Activated CD4-positive, alpha-beta T cell treated with anti-CD3 and anti-CD28 coated beads, Interleukin-2, amount 10 ng/mL, durations not matched to agents 7 days and 5 days (primary cell): ENCODE data around the gene ARPC5. TPM values are rescaled to one million over a fixed set of nuclear protein-coding genes. Genes with fewer than 3 reads are reported as not detected.
"Not testable (repeated sequence)": the region's sequence is repeated elsewhere in the genome, so short reads cannot be mapped to it uniquely, and the experiment has no call there.

ENCODE experiments used
- CTCF ChIA-PET: fragments of 350-600 bp; sonication (Branson Sonifier 250); formaldehyde crosslinking; loops from one replicate; lab custom pipeline; 2021; ENCODE audit warnings: antibody characterized with exemption; lab: Charles Lee
- POLR2A ChIA-PET: fragments of 350-600 bp; sonication (Branson Sonifier 250); formaldehyde crosslinking; loops from one replicate; lab custom pipeline; 2021; ENCODE audit warnings: antibody characterized with exemption; lab: Charles Lee
- DNase-seq: peaks from one replicate; pipeline ENCODE4 v3.0.0-alpha.2; 2020
- H3K27ac Mint-ChIP-seq: one replicate; pipeline ENCODE4 v1.8.0; 2021; ENCODE audit warnings: mild to moderate bottlenecking, moderate library complexity, mixed read lengths
- H3K27me3 Mint-ChIP-seq: one replicate; pipeline ENCODE4 v1.8.0; 2021; ENCODE audit warnings: mixed read lengths
- H3K36me3 Mint-ChIP-seq: one replicate; pipeline ENCODE4 v1.8.0; 2021; ENCODE audit warnings: low read depth, mixed read lengths
- H3K4me1 Mint-ChIP-seq: one replicate; pipeline ENCODE4 v1.8.0; 2021; ENCODE audit warnings: mixed read lengths
- H3K4me3 Mint-ChIP-seq: one replicate; pipeline ENCODE4 v1.8.0; 2021; ENCODE audit warnings: mild to moderate bottlenecking, moderate library complexity, mixed read lengths
- H3K9me3 Mint-ChIP-seq: one replicate; pipeline ENCODE4 v1.8.0; 2021; ENCODE audit warnings: mixed read lengths
- total RNA-seq, 2 experiments: library from RNA; stranded (reverse); gene quantifications; one replicate each; pipeline ENCODE4 v1.2.3, GENCODE V29; 2021

Gene ARPC5
- total RNA-seq, 2 experiments from 2014 or later = 257 to 273 TPM

GRCh38 chr1:183622884-183623785 is 12.4 kb downstream of the ARPC5 start:
- H3K27ac Mint-ChIP-seq = no peak overlapping the region
- peaks cover 34% of the 10 kb centered on the region for H3K36me3 Mint-ChIP-seq
- CTCF ChIA-PET = interaction anchor here (1.6 to 1.8 kb wide), 2 partner anchors 12 to 154 kb away, joined by 4 to 5 read pairs; no protein-coding TSS in a partner anchor
- H3K9me3 Mint-ChIP-seq = no peaks in the 10 kb centered on the region
- no peak overlapping the region for H3K4me3 Mint-ChIP-seq
- no peaks in the 10 kb centered on the region for H3K27me3 Mint-ChIP-seq
- DNase-seq = peak; percentile 72
- POLR2A ChIA-PET = no interaction called here
- peaks cover 28% of the 10 kb centered on the region for H3K4me1 Mint-ChIP-seq

- peaks cover 23% of the 10 kb centered on the region for H3K4me1 Mint-ChIP-seq
- H3K27ac Mint-ChIP-seq = no peak overlapping the region
- ChIA-PET POLR2A (no interaction called here), CTCF (no interaction called here)
- H3K27me3 Mint-ChIP-seq = no peaks in the 10 kb centered on the region
- no peak overlapping the region for H3K4me3 Mint-ChIP-seq
- DNase-seq = no peak
- no peaks in the 10 kb centered on the region for H3K9me3 Mint-ChIP-seq
- H3K36me3 Mint-ChIP-seq = peaks cover 29% of the 10 kb centered on the region
Observed at GRCh38 chr1:183622013-183622412, 13.6 kb downstream of the ARPC5 start.

- POLR2A ChIA-PET = no interaction called here
- no peak for DNase-seq
- CTCF ChIA-PET = no interaction called here
- H3K9me3 Mint-ChIP-seq = no peaks in the 10 kb centered on the region
- H3K4me3 Mint-ChIP-seq = no peak overlapping the region
- peaks cover 20% of the 10 kb centered on the region for H3K4me1 Mint-ChIP-seq
- peaks cover 19% of the 10 kb centered on the region for H3K36me3 Mint-ChIP-seq
- H3K27ac Mint-ChIP-seq = no peak overlapping the region
- no peaks in the 10 kb centered on the region for H3K27me3 Mint-ChIP-seq
Observed at GRCh38 chr1:183620311-183620710, 15.3 kb downstream of the ARPC5 start.

DNA sequence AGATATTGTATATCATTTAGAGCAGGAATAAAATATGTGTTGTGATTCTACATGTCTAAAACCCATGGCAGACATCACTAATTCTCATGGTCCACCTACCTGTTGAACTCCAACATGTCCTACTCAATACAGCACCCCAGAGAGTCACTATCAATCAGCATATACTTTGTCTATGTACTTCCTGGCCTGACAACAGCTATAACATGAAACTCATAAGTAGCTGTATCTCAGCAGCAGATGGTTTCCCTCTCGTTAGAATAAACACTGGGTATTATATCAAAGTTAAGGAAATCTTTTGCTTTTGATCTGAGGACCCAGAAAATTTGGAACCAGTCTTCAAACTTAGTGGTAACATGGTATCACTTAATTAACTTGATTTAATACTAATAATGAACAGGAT is 15.8 kb downstream of the ARPC5 start:
- Mint-ChIP-seq H3K9me3 (no peaks in the 10 kb centered on the region), H3K4me3 (no peak overlapping the region), H3K4me1 (peaks cover 17% of the 10 kb centered on the region), H3K27me3 (no peaks in the 10 kb centered on the region), H3K27ac (no peak overlapping the region), H3K36me3 (peaks cover 14% of the 10 kb centered on the region)
- ChIA-PET CTCF (no interaction called here), POLR2A (no interaction called here)
- no peak for DNase-seq

DNA sequence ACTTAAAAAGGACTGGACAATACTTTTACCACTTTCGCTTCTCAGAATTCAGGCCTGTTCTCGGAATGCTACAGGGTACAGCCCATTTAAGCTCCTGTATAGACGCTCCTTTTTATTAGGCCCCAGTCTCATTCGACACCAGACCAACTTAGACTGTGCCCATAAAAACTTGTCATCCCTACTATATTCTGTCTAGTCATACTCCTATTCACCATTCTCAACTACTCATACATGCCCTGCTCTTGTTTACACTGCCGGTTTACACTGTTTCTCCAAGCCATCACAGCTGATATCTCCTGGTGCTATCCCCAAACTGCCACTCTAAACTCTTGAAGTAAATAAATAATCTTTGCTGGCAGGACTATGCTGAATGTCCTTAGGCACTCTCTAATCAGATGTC is 17.4 kb downstream of the ARPC5 start:
- POLR2A ChIA-PET, H3K27me3 Mint-ChIP-seq, DNase-seq, CTCF ChIA-PET, H3K9me3 Mint-ChIP-seq, H3K4me3 Mint-ChIP-seq, H3K27ac Mint-ChIP-seq, H3K36me3 Mint-ChIP-seq: not testable (repeated sequence)
- peaks cover 11% of the 10 kb centered on the region for H3K4me1 Mint-ChIP-seq

DNA sequence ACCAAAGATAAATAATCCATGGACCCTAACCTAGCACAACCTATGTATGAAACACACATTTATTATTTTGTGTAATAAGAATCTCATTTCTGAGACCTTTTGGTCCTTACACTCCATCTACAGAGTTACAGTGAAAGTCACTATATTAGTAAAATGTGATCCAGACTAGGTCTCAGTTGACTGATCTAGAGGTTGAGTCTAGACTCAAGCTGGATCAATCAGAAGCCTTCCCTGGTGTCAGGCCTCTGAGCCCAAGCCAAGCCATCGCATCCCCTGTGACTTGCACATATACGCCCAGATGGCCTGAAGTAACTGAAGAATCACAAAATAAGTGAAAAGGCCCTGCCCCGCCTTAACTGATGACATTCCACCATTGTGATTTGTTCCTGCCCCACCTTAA is 22.6 kb downstream of the ARPC5 start:
- H3K36me3 Mint-ChIP-seq, H3K9me3 Mint-ChIP-seq, CTCF ChIA-PET, H3K27me3 Mint-ChIP-seq, H3K4me3 Mint-ChIP-seq, H3K27ac Mint-ChIP-seq, H3K4me1 Mint-ChIP-seq, POLR2A ChIA-PET, DNase-seq: not testable (repeated sequence)

DNA sequence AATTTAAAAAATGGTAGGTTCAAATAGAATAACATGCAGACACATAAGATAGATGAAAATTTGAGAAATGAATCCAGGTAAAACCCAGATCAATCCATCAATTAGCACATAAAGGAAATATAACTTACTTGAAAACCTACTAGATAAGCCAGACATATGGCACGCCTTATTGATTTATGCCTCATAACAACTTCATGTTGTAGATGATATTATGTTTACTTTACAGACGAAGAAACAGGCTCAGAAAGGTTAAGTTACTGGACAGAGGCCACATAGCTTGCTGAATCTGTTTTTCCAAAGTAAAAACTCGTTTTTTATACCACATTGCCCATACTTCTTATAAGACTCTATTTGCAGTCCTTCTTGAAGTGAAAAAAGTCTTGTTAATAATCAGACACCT is 23.2 kb downstream of the ARPC5 start:
- DNase-seq = no peak
- H3K27ac Mint-ChIP-seq = no peak overlapping the region
- peaks cover 7% of the 10 kb centered on the region for H3K27me3 Mint-ChIP-seq
- no peaks in the 10 kb centered on the region for H3K4me1 Mint-ChIP-seq
- no peak overlapping the region for H3K4me3 Mint-ChIP-seq
- ChIA-PET CTCF (no interaction called here), POLR2A (no interaction called here)
- H3K36me3 Mint-ChIP-seq = no peaks in the 10 kb centered on the region
- H3K9me3 Mint-ChIP-seq = no peaks in the 10 kb centered on the region

- H3K27ac Mint-ChIP-seq = no peak overlapping the region
- H3K36me3 Mint-ChIP-seq = no peaks in the 10 kb centered on the region
- no peaks in the 10 kb centered on the region for H3K9me3 Mint-ChIP-seq
- CTCF ChIA-PET = interaction anchor here (0.6 to 1.5 kb wide), 3 partner anchors 8 to 13 kb away, joined by 3 to 5 read pairs (median 4); no protein-coding TSS in a partner anchor
- POLR2A ChIA-PET = no interaction called here
- no peaks in the 10 kb centered on the region for H3K4me1 Mint-ChIP-seq
- peaks cover 7% of the 10 kb centered on the region for H3K27me3 Mint-ChIP-seq
- no peak overlapping the region for H3K4me3 Mint-ChIP-seq
- DNase-seq = no peak
Observed at GRCh38 chr1:183611021-183611420, 24.6 kb downstream of the ARPC5 start.

- no peak overlapping the region for H3K4me3 Mint-ChIP-seq
- no peaks in the 10 kb centered on the region for H3K9me3 Mint-ChIP-seq
- ChIA-PET POLR2A (interaction anchor here (0.6 kb wide), 1 partner anchor 48 kb away, joined by 3 read pairs; no protein-coding TSS in a partner anchor), CTCF (interaction anchor here (0.6 to 1.5 kb wide), 2 partner anchors 14 to 1734 kb away, joined by 3 to 5 read pairs; no protein-coding TSS in a partner anchor)
- H3K27ac Mint-ChIP-seq = no peak overlapping the region
- H3K36me3 Mint-ChIP-seq = no peaks in the 10 kb centered on the region
- peaks cover 7% of the 10 kb centered on the region for H3K27me3 Mint-ChIP-seq
- DNase-seq = no peak
- no peaks in the 10 kb centered on the region for H3K4me1 Mint-ChIP-seq
Observed at GRCh38 chr1:183609759-183610452, 25.7 kb downstream of the ARPC5 start.

DNA sequence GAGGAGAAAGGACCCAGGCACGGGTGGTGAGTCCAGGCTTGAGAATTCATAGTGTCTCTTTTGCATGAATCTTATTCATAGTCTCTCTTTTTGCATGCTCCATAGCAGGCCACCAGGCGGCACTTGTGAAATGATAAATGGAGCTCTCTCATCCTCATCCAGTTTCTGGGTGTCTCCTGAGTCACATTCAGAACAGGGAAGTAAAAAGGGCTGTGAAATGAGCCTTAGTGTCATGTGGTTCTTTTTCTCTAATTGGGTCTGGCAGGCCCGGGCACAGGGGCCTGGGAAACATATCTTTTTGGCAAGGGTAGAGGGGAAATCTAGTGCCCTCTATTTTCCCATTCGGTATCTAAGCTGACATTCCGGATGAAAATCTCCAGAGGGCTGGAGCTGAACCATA is 26.3 kb downstream of the ARPC5 start:
- Mint-ChIP-seq H3K27ac (no peak overlapping the region), H3K4me1 (peaks cover 4% of the 10 kb centered on the region), H3K27me3 (peaks cover 7% of the 10 kb centered on the region), H3K36me3 (no peaks in the 10 kb centered on the region), H3K4me3 (no peak overlapping the region), H3K9me3 (no peaks in the 10 kb centered on the region)
- CTCF ChIA-PET = interaction anchor here (0.6 kb wide), 1 partner anchor 1735 kb away, joined by 3 read pairs; no protein-coding TSS in a partner anchor
- POLR2A ChIA-PET = interaction anchor here (0.6 kb wide), 1 partner anchor 48 kb away, joined by 3 read pairs; no protein-coding TSS in a partner anchor
- DNase-seq = no peak

DNA sequence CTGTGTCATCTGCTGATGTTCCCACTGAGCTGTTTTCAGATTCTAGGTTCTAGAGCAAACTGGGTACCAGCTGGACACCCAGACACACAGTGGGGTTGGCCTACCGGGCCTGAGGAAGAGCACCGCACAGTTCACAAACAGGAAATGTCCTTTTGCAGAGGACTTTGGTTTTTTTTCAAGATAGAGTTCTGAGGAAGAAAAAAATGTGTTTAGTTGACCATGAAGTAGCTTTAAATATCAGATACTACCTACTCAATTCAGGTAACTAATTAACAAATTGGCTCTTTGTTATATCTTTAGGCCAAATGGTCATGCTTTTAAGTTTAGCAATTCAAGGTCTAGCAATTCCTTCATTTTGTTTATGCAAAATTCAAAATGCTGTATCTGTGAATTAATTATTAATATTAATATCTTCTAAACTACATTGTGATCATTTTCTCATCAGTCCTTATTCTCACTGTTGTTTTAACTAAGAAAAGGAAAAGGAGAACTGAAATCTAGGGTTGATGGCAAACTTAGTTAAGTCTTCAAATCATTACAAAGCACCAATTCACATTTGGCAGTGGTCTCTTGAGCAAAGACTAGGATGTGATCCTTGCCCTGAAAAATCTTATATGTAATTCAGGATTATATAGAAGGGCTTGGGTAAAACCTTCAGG is 28.1 kb downstream of the ARPC5 start:
- Mint-ChIP-seq H3K4me3 (no peak overlapping the region), H3K36me3 (no peaks in the 10 kb centered on the region), H3K9me3 (no peaks in the 10 kb centered on the region), H3K27me3 (peaks cover 7% of the 10 kb centered on the region), H3K4me1 (peaks cover 11% of the 10 kb centered on the region), H3K27ac (no peak overlapping the region)
- ChIA-PET CTCF (no interaction called here), POLR2A (no interaction called here)
- DNase-seq = no peak

GRCh38 chr1:183605904-183606303 is 29.7 kb downstream of the ARPC5 start:
- no peak overlapping the region for H3K4me3 Mint-ChIP-seq

More at GRCh38 chr1:183605904-183606303, 29.7 kb downstream of the ARPC5 start:
- Mint-ChIP-seq H3K36me3 (no peaks in the 10 kb centered on the region), H3K9me3 (no peaks in the 10 kb centered on the region), H3K27me3 (peaks cover 7% of the 10 kb centered on the region), H3K27ac (no peak overlapping the region), H3K4me1 (peaks cover 11% of the 10 kb centered on the region)
- ChIA-PET CTCF (interaction anchor here (0.7 kb wide), 1 partner anchor 25 kb away, joined by 5 read pairs; no protein-coding TSS in a partner anchor), POLR2A (no interaction called here)
- DNase-seq = no peak
